HAP-1 (cell line): ENCODE data around the gene CELSR1.
"Not testable (repeated sequence)": the region's sequence is repeated elsewhere in the genome, so short reads cannot be mapped to it uniquely, and the experiment has no call there.

Experiments used
- DNase-seq, 2 experiments: peaks; one replicate each; pipeline ENCODE4 v3.0.0-alpha.2; 2016 to 2020; ENCODE audit warnings: low spot score in 2 of 2
- H3K27me3 ChIP-seq: fragments of 250-450 bp; sonication (Bioruptor Pico); 2 replicates; pipeline ENCODE4 v1.5.1; 2020; ENCODE audit warnings: low read depth, mild to moderate bottlenecking, moderate library complexity
- H3K36me3 ChIP-seq: fragments of 250-450 bp; sonication (Bioruptor Pico); replicated peaks from 2 replicates; pipeline ENCODE4 v1.5.1; 2020; ENCODE audit warnings: mild to moderate bottlenecking
- H3K4me1 ChIP-seq: fragments of 250-450 bp; sonication (Bioruptor Pico); 2 replicates; pipeline ENCODE4 v1.5.1; 2020; ENCODE audit warnings: mild to moderate bottlenecking
- H3K4me3 ChIP-seq: fragments of 250-450 bp; sonication (Bioruptor Pico); 2 replicates; pipeline ENCODE4 v1.5.1; 2020; ENCODE audit warnings: mild to moderate bottlenecking, moderate library complexity
- H3K9me3 ChIP-seq: fragments of 250-450 bp; sonication (Bioruptor Pico); 2 replicates; pipeline ENCODE4 v1.5.1; 2020; ENCODE audit warnings: mild to moderate bottlenecking, moderate library complexity
- in situ Hi-C: fragments of 300-500 bp; cut with MboI; formaldehyde crosslinking; loops from 3 replicates; pipeline ENCODE4 v1.14.3; 2020; ENCODE audit warnings: low sequenced_read_pairs, inconsistent platforms, mixed read lengths

The CELSR1 gene

GRCh38 chr22:46410291-46410808 lies 127.1 kb downstream of the CELSR1 start:
- Histone ChIP-seq H3K9me3 (no peaks in the 10 kb centered on the region), H3K36me3 (no peaks in the 10 kb centered on the region; the same call in 1 of the 2 replicates), H3K27me3 (no peaks in the 10 kb centered on the region), H3K4me1 (no peaks in the 10 kb centered on the region), H3K4me3 (no peak overlapping the region)
- in situ Hi-C loops, result no loop called here
- DNase-seq, result no peak

GRCh38 chr22:46409631-46410210 lies 127.7 kb downstream of the CELSR1 start:
- no peaks in the 10 kb centered on the region for H3K9me3 ChIP-seq
- H3K36me3 ChIP-seq, result no peaks in the 10 kb centered on the region; the same call in 1 of the 2 replicates
- H3K27me3 ChIP-seq, result no peaks in the 10 kb centered on the region
- in situ Hi-C loops, result no loop called here
- H3K4me3 ChIP-seq, result no peak overlapping the region
- no peaks in the 10 kb centered on the region for H3K4me1 ChIP-seq
- DNase-seq, result no peak

GRCh38 chr22:46408568-46409506 lies 128.6 kb downstream of the CELSR1 start:
- no peak for DNase-seq
- no peaks in the 10 kb centered on the region for H3K4me1 ChIP-seq
- in situ Hi-C loops, result no loop called here
- no peaks in the 10 kb centered on the region for H3K27me3 ChIP-seq
- H3K36me3 ChIP-seq, result no peaks in the 10 kb centered on the region; the same call in 1 of the 2 replicates
- no peak overlapping the region for H3K4me3 ChIP-seq
- no peaks in the 10 kb centered on the region for H3K9me3 ChIP-seq

GRCh38 chr22:46407748-46408147 lies 129.7 kb downstream of the CELSR1 start:
- H3K9me3 ChIP-seq, result no peaks in the 10 kb centered on the region
- in situ Hi-C loops, result no loop called here
- DNase-seq, result no peak
- H3K4me1 ChIP-seq, result no peaks in the 10 kb centered on the region
- no peaks in the 10 kb centered on the region; the same call in 1 of the 2 replicates for H3K36me3 ChIP-seq
- H3K4me3 ChIP-seq, result no peak overlapping the region
- no peaks in the 10 kb centered on the region for H3K27me3 ChIP-seq

GRCh38 chr22:46406791-46407190 lies 130.6 kb downstream of the CELSR1 start:
- in situ Hi-C loops, result no loop called here
- no peaks in the 10 kb centered on the region for H3K9me3 ChIP-seq

GRCh38 chr22:46406349-46406748 lies 131.1 kb downstream of the CELSR1 start:
- H3K4me1 ChIP-seq, result no peaks in the 10 kb centered on the region
- no peak for DNase-seq
- H3K9me3 ChIP-seq, result no peaks in the 10 kb centered on the region
- in situ Hi-C loops, result no loop called here
- H3K36me3 ChIP-seq, result no peaks in the 10 kb centered on the region; the same call in 1 of the 2 replicates
- H3K27me3 ChIP-seq, result no peaks in the 10 kb centered on the region
- no peak overlapping the region for H3K4me3 ChIP-seq

More at GRCh38 chr22:46406791-46407190, 130.6 kb downstream of the CELSR1 start:
- Histone ChIP-seq H3K4me3 (no peak overlapping the region), H3K4me1 (no peaks in the 10 kb centered on the region), H3K36me3 (no peaks in the 10 kb centered on the region; the same call in 1 of the 2 replicates), H3K27me3 (no peaks in the 10 kb centered on the region)
- DNase-seq, result no peak

GRCh38 chr22:46405901-46406300 lies 131.5 kb downstream of the CELSR1 start:
- Histone ChIP-seq H3K4me1 (no peaks in the 10 kb centered on the region), H3K36me3 (no peaks in the 10 kb centered on the region; the same call in 1 of the 2 replicates), H3K9me3 (no peaks in the 10 kb centered on the region), H3K27me3 (no peaks in the 10 kb centered on the region), H3K4me3 (no peak overlapping the region)
- no peak for DNase-seq
- in situ Hi-C loops, result no loop called here

- H3K36me3 ChIP-seq, DNase-seq, in situ Hi-C loops, H3K4me1 ChIP-seq, H3K27me3 ChIP-seq, H3K9me3 ChIP-seq, H3K4me3 ChIP-seq: not testable (repeated sequence)
These were observed 133.5 kb downstream of the CELSR1 start for GRCh38 chr22:46403880-46404279.

- Histone ChIP-seq H3K4me3 (no peak overlapping the region), H3K27me3 (no peaks in the 10 kb centered on the region), H3K36me3 (no peaks in the 10 kb centered on the region), H3K9me3 (no peaks in the 10 kb centered on the region), H3K4me1 (no peaks in the 10 kb centered on the region)
- in situ Hi-C loops, result no loop called here
- DNase-seq, result no peak
These were observed 134.9 kb downstream of the CELSR1 start for GRCh38 chr22:46402505-46402904.

- Histone ChIP-seq H3K4me1 (no peaks in the 10 kb centered on the region), H3K4me3 (no peak overlapping the region), H3K36me3 (no peaks in the 10 kb centered on the region), H3K27me3 (no peaks in the 10 kb centered on the region), H3K9me3 (no peaks in the 10 kb centered on the region)
- in situ Hi-C loops, result no loop called here
- DNase-seq, result no peak
These were observed 136.1 kb downstream of the CELSR1 start for GRCh38 chr22:46401370-46401769.

- Histone ChIP-seq H3K9me3 (no peaks in the 10 kb centered on the region), H3K4me3 (no peak overlapping the region), H3K27me3 (no peaks in the 10 kb centered on the region), H3K4me1 (no peaks in the 10 kb centered on the region), H3K36me3 (no peaks in the 10 kb centered on the region)
- DNase-seq, result no peak
- in situ Hi-C loops, result no loop called here
These were observed 138.0 kb downstream of the CELSR1 start for GRCh38 chr22:46399251-46400024.

- H3K27me3 ChIP-seq, result no peaks in the 10 kb centered on the region
- DNase-seq, result no peak
- in situ Hi-C loops, result no loop called here
- no peak overlapping the region for H3K4me3 ChIP-seq
- H3K4me1 ChIP-seq, result no peaks in the 10 kb centered on the region
- H3K36me3 ChIP-seq, result no peaks in the 10 kb centered on the region
- no peaks in the 10 kb centered on the region for H3K9me3 ChIP-seq
These were observed 139.5 kb downstream of the CELSR1 start for GRCh38 chr22:46397951-46398350.

GRCh38 chr22:46397514-46397913 lies 139.9 kb downstream of the CELSR1 start:
- no peaks in the 10 kb centered on the region for H3K4me1 ChIP-seq
- no peak overlapping the region for H3K4me3 ChIP-seq
- no peaks in the 10 kb centered on the region for H3K36me3 ChIP-seq
- no peaks in the 10 kb centered on the region for H3K9me3 ChIP-seq
- in situ Hi-C loops, result no loop called here
- H3K27me3 ChIP-seq, result no peaks in the 10 kb centered on the region
- DNase-seq, result no peak
